CD14-positive monocyte (primary cell): ENCODE results near the gene POLR3K. TPM values are rescaled to one million over a fixed set of nuclear protein-coding genes. Genes with fewer than 3 reads are reported as not detected.

Source experiments
- DNase-seq, 3 donors: peaks; one replicate each; pipeline ENCODE4 v3.0.0-alpha.2; 2011 to 2022
- H2AFZ ChIP-seq: 2 replicates; pipeline ENCODE4 v1.6.0; 2012; ENCODE audit warnings: mild to moderate bottlenecking, low read depth, low read length, inconsistent platforms; ENCODE audit not compliant: insufficient read depth, poor library complexity, severe bottlenecking
- H3K27ac ChIP-seq, 2 donors: 1 replicate in 1 of 2; 2 replicates in 1 of 2; pipeline ENCODE4 v1.5.1; 2012 to 2013; ENCODE audit warnings: low read length in 2 of 2, control low read depth in 1 of 2, inconsistent platforms in 1 of 2, low read depth in 1 of 2, mild to moderate bottlenecking in 1 of 2
- H3K27me3 ChIP-seq, 2 donors: one replicate each; pipeline versions ENCODE4 v1.6.0 to v1.6.1; 2011 to 2013; ENCODE audit warnings: low read length in 2 of 2; ENCODE audit not compliant: control insufficient read depth in 2 of 2, insufficient read depth in 2 of 2
- H3K36me3 ChIP-seq, 2 donors: replicated peaks in 1 of 2; 1 replicate in 1 of 2; 2 replicates in 1 of 2; pipeline versions ENCODE4 v1.5.1 to v1.6.1; 2012 to 2013; ENCODE audit warnings: low read length in 2 of 2, control low read depth in 1 of 2, inconsistent platforms in 1 of 2, mild to moderate bottlenecking in 1 of 2; ENCODE audit not compliant: insufficient read depth in 2 of 2, control insufficient read depth in 1 of 2
- H3K4me1 ChIP-seq, 2 donors: 1 replicate in 1 of 2; 2 replicates in 1 of 2; pipeline versions ENCODE4 v1.5.1 to v1.6.1; 2012 to 2013; ENCODE audit warnings: low read length in 2 of 2, control low read depth in 1 of 2, inconsistent platforms in 1 of 2, mild to moderate bottlenecking in 1 of 2, moderate library complexity in 1 of 2; ENCODE audit not compliant: insufficient read depth in 2 of 2, control insufficient read depth in 1 of 2
- H3K4me2 ChIP-seq: replicated peaks from 2 replicates; pipeline ENCODE3; 2012; ENCODE audit warnings: low read length, moderate library complexity, mild to moderate bottlenecking; ENCODE audit not compliant: poor library complexity, severe bottlenecking; ENCODE audit errors: extremely low read depth
- H3K4me3 ChIP-seq, 3 experiments: fragments of 200-600 bp in 1 of 3; sonication (generic) in 1 of 3; replicated peaks in 1 of 3; 1 replicate in 2 of 3; 2 replicates in 1 of 3; pipeline ENCODE4 v1.5.1; 2011 to 2013; ENCODE audit warnings: low read length in 3 of 3, mild to moderate bottlenecking in 3 of 3, control low read depth in 2 of 3, low read depth in 2 of 3, inconsistent platforms in 1 of 3, moderate library complexity in 1 of 3
- H3K79me2 ChIP-seq: 2 replicates; pipeline ENCODE4 v1.6.0; 2012; ENCODE audit warnings: mild to moderate bottlenecking, control low read depth, inconsistent platforms, low read length, moderate library complexity; ENCODE audit not compliant: insufficient read depth
- H3K9ac ChIP-seq: 2 replicates; pipeline ENCODE4 v1.6.0; 2017; ENCODE audit warnings: low read length, mild to moderate bottlenecking; ENCODE audit not compliant: insufficient read depth, poor library complexity, severe bottlenecking
- H3K9me3 ChIP-seq, 2 donors: replicated peaks in 1 of 2; 1 replicate in 1 of 2; 2 replicates in 1 of 2; pipeline versions ENCODE4 v1.5.1 to v1.6.1; 2012 to 2013; ENCODE audit warnings: low read length in 2 of 2, control low read depth in 1 of 2; ENCODE audit not compliant: control insufficient read depth in 1 of 2, insufficient read depth in 1 of 2
- H4K20me1 ChIP-seq: 2 replicates; pipeline ENCODE4 v1.6.0; 2012; ENCODE audit warnings: mild to moderate bottlenecking, low read length, control low read depth, moderate library complexity; ENCODE audit not compliant: insufficient read depth
- H3K27ac Mint-ChIP-seq, 7 donors: one replicate each; pipeline ENCODE4 v1.8.0; 2020; ENCODE audit warnings: mild to moderate bottlenecking in 7 of 7, mixed read lengths in 7 of 7, moderate library complexity in 6 of 7, inconsistent platforms in 2 of 7
- H3K27me3 Mint-ChIP-seq, 3 donors: one replicate each; pipeline ENCODE4 v1.8.0; 2021 to 2022; ENCODE audit warnings: low read depth in 3 of 3, mild to moderate bottlenecking in 3 of 3, mixed read lengths in 3 of 3, moderate library complexity in 3 of 3, inconsistent platforms in 1 of 3
- H3K36me3 Mint-ChIP-seq, 2 donors: one replicate each; pipeline ENCODE4 v1.8.0; 2020; ENCODE audit warnings: mixed read lengths in 2 of 2, inconsistent platforms in 1 of 2, mild to moderate bottlenecking in 1 of 2
- H3K4me1 Mint-ChIP-seq: one replicate; pipeline ENCODE4 v1.8.0; 2020; ENCODE audit warnings: mild to moderate bottlenecking, mixed read lengths
- H3K4me3 Mint-ChIP-seq, 2 donors: one replicate each; pipeline ENCODE4 v1.8.0; 2020; ENCODE audit warnings: mild to moderate bottlenecking in 2 of 2, mixed read lengths in 2 of 2, moderate library complexity in 1 of 2
- H3K9me3 Mint-ChIP-seq, 7 donors: one replicate each; pipeline ENCODE4 v1.8.0; 2020 to 2022; ENCODE audit warnings: mixed read lengths in 7 of 7, mild to moderate bottlenecking in 6 of 7, moderate library complexity in 6 of 7, inconsistent platforms in 2 of 7
- WGBS: methylation state at CpG from one replicate; pipeline ENCODE4 v1.1.5; 2013; ENCODE audit warnings: missing lambda C conversion rate; ENCODE audit not compliant: insufficient coverage; 5-methylcytosine and 5-hydroxymethylcytosine counted together
- intact Hi-C, 2 donors: fragments of 100-400 bp; cut with micrococcal nuclease; formaldehyde crosslinking; loops; one replicate each; pipeline versions ENCODE4 v1.15.0 to v1.15.1; 2023
- polyA plus RNA-seq, 3 donors: library from polyadenylated mRNA; depleted of rRNA in 1 of 3; unstranded in 2 of 3; stranded (reverse) in 1 of 3; fragments of 300-500 nt in 2 of 3; fragments of >200 nt in 1 of 3; fragmentation: Illumina TruSeq in 2 of 3; gene quantifications; 1 replicate in 2 of 3; 2 replicates in 1 of 3; pipeline ENCODE4 v1.2.3, GENCODE V29; 2012 to 2021
- TF ChIP-seq, protein P1 (sequence below): fragments of 200-600 bp; IDR thresholded peaks from one replicate; pipeline ENCODE4 v1.8.0; 2022; ENCODE audit warnings: antibody characterized with exemption, mild to moderate bottlenecking

The POLR3K gene
- polyA plus RNA-seq, 3 donors = 9.9 to 20.8 (median 18.7) TPM

DNA sequence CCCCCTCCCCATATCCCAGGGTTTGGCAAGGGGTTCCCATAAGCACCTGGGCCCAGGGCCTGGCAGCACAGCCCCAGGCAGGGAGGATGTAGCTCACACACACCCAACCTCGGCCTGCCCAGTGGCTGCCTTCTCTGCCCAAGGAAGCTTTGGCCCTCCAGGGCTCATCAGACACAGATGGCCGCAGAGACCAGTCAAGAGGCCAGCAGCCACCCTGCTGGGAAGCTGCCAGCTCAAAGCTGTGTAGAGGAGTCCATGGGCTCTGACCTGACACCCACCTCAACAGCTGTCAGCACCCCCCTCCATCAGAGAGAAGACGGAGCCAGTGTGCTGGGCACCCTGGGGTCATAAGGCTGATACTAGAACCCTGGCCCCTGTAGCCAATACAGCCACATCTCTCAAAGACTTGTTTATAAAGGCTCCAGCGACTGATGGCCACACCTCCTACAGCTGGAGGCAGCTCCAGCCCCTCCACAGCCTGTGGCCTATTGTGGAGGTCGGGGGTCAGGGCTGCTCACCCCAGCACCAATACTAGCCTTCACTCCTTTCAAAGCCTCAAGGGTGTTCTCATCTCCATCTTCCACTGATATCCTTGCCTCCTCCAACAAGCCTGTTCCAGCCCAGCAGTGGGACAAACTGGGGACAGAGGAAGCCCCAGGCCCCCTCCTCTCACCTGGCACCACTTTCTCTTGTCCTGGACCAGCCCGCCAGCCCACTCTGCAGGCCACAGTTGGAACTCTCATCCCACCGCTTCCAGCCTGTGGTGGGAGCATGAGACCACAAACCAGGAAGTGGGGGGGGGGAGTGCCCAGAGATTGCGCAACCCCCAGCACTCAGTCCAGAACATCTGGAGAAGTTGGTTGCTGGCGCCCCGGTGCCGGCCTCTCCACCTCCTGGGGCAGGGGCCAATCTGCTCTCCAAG, 22.4 kb upstream of the POLR3K start:
- intact Hi-C loops = no loop called here
- H2AFZ ChIP-seq = no peak overlapping the region
- Mint-ChIP-seq H3K36me3 (peaks cover 16 to 17% of the 10 kb centered on the region in 2 donors), H3K27me3 (peaks cover 37 to 50% (median 39%) of the 10 kb centered on the region in 3 donors), H3K9me3 (peaks cover 0 to 9% (median 4%) of the 10 kb centered on the region in 7 donors), H3K27ac (peak overlapping the region in 3 of 7 donors; percentile 50 to 83 (median 69)), H3K4me3 (peak overlapping the region; percentile 49 to 85), H3K4me1 (peaks cover 42% of the 10 kb centered on the region)
- peaks cover 13 to 41% of the 10 kb centered on the region in 2 donors for H3K27me3 ChIP-seq
- peaks cover 32 to 40% of the 10 kb centered on the region in 2 donors for H3K4me1 ChIP-seq
- peaks cover 8% of the 10 kb centered on the region for H3K79me2 ChIP-seq
- H3K9me3 ChIP-seq = peaks cover 0 to 6% of the 10 kb centered on the region in 2 donors
- peak overlapping the region in 1 of 3 experiments; percentile 87 for H3K4me3 ChIP-seq
- peaks cover 8 to 10% of the 10 kb centered on the region in 2 donors for H3K36me3 ChIP-seq
- TF ChIP-seq, protein P1, sequence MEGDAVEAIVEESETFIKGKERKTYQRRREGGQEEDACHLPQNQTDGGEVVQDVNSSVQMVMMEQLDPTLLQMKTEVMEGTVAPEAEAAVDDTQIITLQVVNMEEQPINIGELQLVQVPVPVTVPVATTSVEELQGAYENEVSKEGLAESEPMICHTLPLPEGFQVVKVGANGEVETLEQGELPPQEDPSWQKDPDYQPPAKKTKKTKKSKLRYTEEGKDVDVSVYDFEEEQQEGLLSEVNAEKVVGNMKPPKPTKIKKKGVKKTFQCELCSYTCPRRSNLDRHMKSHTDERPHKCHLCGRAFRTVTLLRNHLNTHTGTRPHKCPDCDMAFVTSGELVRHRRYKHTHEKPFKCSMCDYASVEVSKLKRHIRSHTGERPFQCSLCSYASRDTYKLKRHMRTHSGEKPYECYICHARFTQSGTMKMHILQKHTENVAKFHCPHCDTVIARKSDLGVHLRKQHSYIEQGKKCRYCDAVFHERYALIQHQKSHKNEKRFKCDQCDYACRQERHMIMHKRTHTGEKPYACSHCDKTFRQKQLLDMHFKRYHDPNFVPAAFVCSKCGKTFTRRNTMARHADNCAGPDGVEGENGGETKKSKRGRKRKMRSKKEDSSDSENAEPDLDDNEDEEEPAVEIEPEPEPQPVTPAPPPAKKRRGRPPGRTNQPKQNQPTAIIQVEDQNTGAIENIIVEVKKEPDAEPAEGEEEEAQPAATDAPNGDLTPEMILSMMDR = no peak
- H3K9ac ChIP-seq = no peak overlapping the region
- DNase-seq = peak; percentile 46 to 74 (median 71)
- 43% methylated on average over 3 of the region's 11 CpGs for WGBS
- no peak overlapping the region for H3K27ac ChIP-seq
- no peaks in the 10 kb centered on the region for H4K20me1 ChIP-seq
- peak overlapping the region; percentile 98 for H3K4me2 ChIP-seq

DNA sequence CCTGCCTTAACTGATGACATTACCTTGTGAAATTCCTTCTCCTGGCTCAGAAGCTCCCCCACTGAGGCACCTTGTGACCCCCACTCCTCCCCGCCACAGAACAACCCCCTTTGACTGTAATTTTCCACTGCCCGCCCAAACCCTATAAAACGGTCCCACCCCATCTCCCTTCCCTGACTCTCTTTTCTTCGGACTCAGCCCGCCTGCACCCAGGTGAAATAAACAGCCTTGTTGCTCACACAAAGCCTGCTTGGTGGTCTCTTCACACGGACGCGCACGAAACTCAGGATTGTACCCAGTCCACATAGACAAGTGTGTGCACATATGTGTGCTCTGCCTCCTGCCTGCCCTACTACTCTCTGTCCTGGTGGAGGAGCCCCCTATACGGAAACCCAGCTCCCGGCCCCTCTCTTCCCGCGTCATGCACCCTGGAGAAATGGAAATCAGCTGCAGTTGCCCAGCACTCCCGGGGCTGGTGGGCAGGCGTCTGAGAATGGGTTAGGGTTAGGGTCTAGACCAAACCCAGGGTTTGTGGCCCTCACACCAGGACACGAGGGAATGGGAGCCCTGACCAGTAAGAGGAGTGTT, 21.4 kb upstream of the POLR3K start:
- H3K4me3 Mint-ChIP-seq = no peak overlapping the region
- H3K4me1 ChIP-seq = peaks cover 32 to 40% of the 10 kb centered on the region in 2 donors
- peaks cover 13 to 51% of the 10 kb centered on the region in 2 donors for H3K27me3 ChIP-seq
- TF ChIP-seq, protein P1 = no peak
- no peaks in the 10 kb centered on the region for H4K20me1 ChIP-seq
- no peak overlapping the region for H3K4me3 ChIP-seq
- peaks cover 0 to 9% (median 4%) of the 10 kb centered on the region in 7 donors for H3K9me3 Mint-ChIP-seq
- 88% methylated on average over 12 of the region's 16 CpGs for WGBS
- no peak overlapping the region for H3K4me2 ChIP-seq
- H3K9ac ChIP-seq = no peak overlapping the region
- no peak for DNase-seq
- peaks cover 8% of the 10 kb centered on the region for H3K79me2 ChIP-seq
- no peak overlapping the region for H3K27ac ChIP-seq
- H2AFZ ChIP-seq = no peak overlapping the region
- H3K27me3 Mint-ChIP-seq = peaks cover 46 to 58% (median 48%) of the 10 kb centered on the region in 3 donors
- H3K36me3 Mint-ChIP-seq = peaks cover 7 to 9% of the 10 kb centered on the region in 2 donors
- H3K36me3 ChIP-seq = peaks cover 4 to 5% of the 10 kb centered on the region in 2 donors
- no peak overlapping the region for H3K27ac Mint-ChIP-seq
- intact Hi-C loops = no loop called here
- peaks cover 0 to 6% of the 10 kb centered on the region in 2 donors for H3K9me3 ChIP-seq
- peaks cover 41% of the 10 kb centered on the region for H3K4me1 Mint-ChIP-seq
